HEK293T (cell line): ENCODE results near the gene RAPGEF4.

Source experiments
- ARNT ChIP-seq: fragments of 450-650 bp; IDR thresholded peaks from 2 replicates; pipeline ENCODE4 v1.6.1; 2017; ENCODE audit warnings: mild to moderate bottlenecking
- BHLHE40 ChIP-seq: fragments of 450-650 bp; IDR thresholded peaks from 2 replicates; pipeline ENCODE4 v1.6.1; 2016; ENCODE audit warnings: mild to moderate bottlenecking, moderate library complexity, borderline replicate concordance
- CTBP1 ChIP-seq: fragments of 450-650 bp; IDR thresholded peaks from 2 replicates; pipeline ENCODE4 v1.6.1; 2016; ENCODE audit warnings: borderline replicate concordance
- SP1 ChIP-seq: fragments of 450-650 bp; IDR thresholded peaks from 2 replicates; pipeline ENCODE4 v1.6.1; 2017

GRCh38 chr2:172912266-172912665, 176.6 kb downstream of the RAPGEF4 start:
- no peak for TF ChIP-seq SP1
- no peak for TF ChIP-seq ARNT
- TF ChIP-seq CTBP1 = no peak
- TF ChIP-seq BHLHE40 = no peak
